ENCODE results near the gene CFAP97. TPM values are rescaled to one million over a fixed set of nuclear protein-coding genes. Genes with fewer than 3 reads are reported as not detected.

CFAP97 gene
- polyA plus RNA-seq, 1 donor (not counting 4 experiments of a cell fraction or from before 2014, with no cell fraction given) = 24.9 TPM

DNA sequence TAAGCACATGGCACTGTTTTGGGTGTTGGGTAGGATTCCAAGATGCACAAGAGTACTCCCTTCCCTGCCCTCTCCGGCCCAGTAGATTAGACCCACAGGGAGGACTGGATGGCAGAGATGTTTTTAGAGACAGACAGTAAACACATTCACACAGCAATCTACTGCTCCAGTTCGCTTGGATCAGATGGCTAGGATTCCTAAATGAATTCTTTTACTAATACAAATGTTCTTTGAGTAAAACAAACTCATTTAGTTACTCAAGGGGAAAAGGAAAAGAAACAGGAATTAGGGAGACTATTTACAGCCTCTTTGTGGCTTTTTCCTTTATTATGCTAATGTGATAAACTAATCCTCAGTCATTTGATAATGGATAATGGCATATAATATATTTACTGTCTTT is 11.5 kb upstream of the CFAP97 start:
- Histone ChIP-seq H3K4me3 (ENCODE audit: control insufficient read depth in 2 of 3, extremely low read depth in 1 of 3, insufficient read depth in 2 of 3, low read depth in 1 of 3, low read length in 3 of 3) (no peak overlapping the region), H3K79me2 (ENCODE audit: control insufficient read depth, insufficient read depth, low read length) (peaks cover 3% of the 10 kb centered on the region), H3K4me1 (ENCODE audit: control insufficient read depth, extremely low read depth, insufficient read depth, low read length) (peaks cover 9% of the 10 kb centered on the region), H3K36me3 (ENCODE audit: control insufficient read depth in 2 of 2, extremely low read depth in 1 of 2, insufficient read depth in 2 of 2, low read length in 2 of 2) (no peaks in the 10 kb centered on the region), H2AFZ (ENCODE audit: control insufficient read depth, low read length) (no peak overlapping the region), H3K4me2 (ENCODE audit: control insufficient read depth, extremely low read depth, insufficient read depth, low read depth, low read length) (no peak overlapping the region), H3K9me1 (ENCODE audit: control insufficient read depth, extremely low read depth, insufficient read depth, low read length) (no peaks in the 10 kb centered on the region), H3K27me3 (ENCODE audit: control insufficient read depth, extremely low read depth, insufficient read depth, low read length) (no peaks in the 10 kb centered on the region), H3K9ac (ENCODE audit: control insufficient read depth, extremely low read depth, insufficient read depth, low read length) (no peak overlapping the region), H4K20me1 (ENCODE audit: control insufficient read depth, extremely low read depth, insufficient read depth, low read length) (no peaks in the 10 kb centered on the region), H3K9me3 (ENCODE audit: control insufficient read depth, low read depth, low read length) (no peaks in the 10 kb centered on the region), H3K27ac (ENCODE audit: control insufficient read depth, insufficient read depth, low read length) (no peak overlapping the region)
- dilution Hi-C loops (cut with MboI; ENCODE audit: extremely low pct_ligation_motif_present, low sequenced_read_pairs) = no loop called here
- DNase-seq (ENCODE audit: low read depth, low spot score) (no peak), FAIRE-seq (no peak)
- TF ChIP-seq, protein P1, sequence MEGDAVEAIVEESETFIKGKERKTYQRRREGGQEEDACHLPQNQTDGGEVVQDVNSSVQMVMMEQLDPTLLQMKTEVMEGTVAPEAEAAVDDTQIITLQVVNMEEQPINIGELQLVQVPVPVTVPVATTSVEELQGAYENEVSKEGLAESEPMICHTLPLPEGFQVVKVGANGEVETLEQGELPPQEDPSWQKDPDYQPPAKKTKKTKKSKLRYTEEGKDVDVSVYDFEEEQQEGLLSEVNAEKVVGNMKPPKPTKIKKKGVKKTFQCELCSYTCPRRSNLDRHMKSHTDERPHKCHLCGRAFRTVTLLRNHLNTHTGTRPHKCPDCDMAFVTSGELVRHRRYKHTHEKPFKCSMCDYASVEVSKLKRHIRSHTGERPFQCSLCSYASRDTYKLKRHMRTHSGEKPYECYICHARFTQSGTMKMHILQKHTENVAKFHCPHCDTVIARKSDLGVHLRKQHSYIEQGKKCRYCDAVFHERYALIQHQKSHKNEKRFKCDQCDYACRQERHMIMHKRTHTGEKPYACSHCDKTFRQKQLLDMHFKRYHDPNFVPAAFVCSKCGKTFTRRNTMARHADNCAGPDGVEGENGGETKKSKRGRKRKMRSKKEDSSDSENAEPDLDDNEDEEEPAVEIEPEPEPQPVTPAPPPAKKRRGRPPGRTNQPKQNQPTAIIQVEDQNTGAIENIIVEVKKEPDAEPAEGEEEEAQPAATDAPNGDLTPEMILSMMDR (optimal IDR thresholded peaks at IDR 0.05 in 1 of 3, IDR thresholded peaks at IDR 0.05 in 1 of 3, conservative IDR thresholded peaks at IDR 0.05 in 1 of 3; ENCODE audit: extremely low read depth in 1 of 3, insufficient read depth in 2 of 3, low read length in 3 of 3) = no peak

DNA sequence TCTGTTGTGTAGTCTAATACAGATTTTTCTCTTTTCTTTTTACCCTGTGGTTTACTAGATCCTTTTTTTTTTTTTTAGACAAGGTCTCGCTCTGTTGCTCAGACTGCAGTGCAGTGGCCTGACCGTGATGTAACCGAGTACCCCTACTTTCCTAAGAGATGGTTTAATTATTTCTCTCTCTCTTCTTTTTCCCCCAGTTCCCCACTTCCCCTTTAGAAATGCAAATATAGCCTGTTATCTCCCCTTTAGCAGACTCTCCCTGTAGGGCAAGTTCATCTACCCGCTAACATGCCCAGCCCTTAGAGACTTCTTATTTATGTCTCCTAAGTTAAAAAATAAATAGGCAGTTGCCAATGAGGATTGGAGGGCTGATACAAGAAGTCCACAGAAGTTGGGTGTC is 10.1 kb upstream of the CFAP97 start:
- Histone ChIP-seq H3K27me3 (ENCODE audit: control insufficient read depth, extremely low read depth, insufficient read depth, low read length) (no peaks in the 10 kb centered on the region), H3K9me1 (ENCODE audit: control insufficient read depth, extremely low read depth, insufficient read depth, low read length) (no peaks in the 10 kb centered on the region), H2AFZ (ENCODE audit: control insufficient read depth, low read length) (no peak overlapping the region), H3K4me1 (ENCODE audit: control insufficient read depth, extremely low read depth, insufficient read depth, low read length) (peaks cover 11% of the 10 kb centered on the region), H3K27ac (ENCODE audit: control insufficient read depth, insufficient read depth, low read length) (no peak overlapping the region), H3K79me2 (ENCODE audit: control insufficient read depth, insufficient read depth, low read length) (peaks cover 3% of the 10 kb centered on the region), H3K4me3 (ENCODE audit: control insufficient read depth in 2 of 3, extremely low read depth in 1 of 3, insufficient read depth in 2 of 3, low read depth in 1 of 3, low read length in 3 of 3) (no peak overlapping the region), H3K36me3 (ENCODE audit: control insufficient read depth in 2 of 2, extremely low read depth in 1 of 2, insufficient read depth in 2 of 2, low read length in 2 of 2) (no peaks in the 10 kb centered on the region), H3K9me3 (ENCODE audit: control insufficient read depth, low read depth, low read length) (no peaks in the 10 kb centered on the region), H4K20me1 (ENCODE audit: control insufficient read depth, extremely low read depth, insufficient read depth, low read length) (no peaks in the 10 kb centered on the region), H3K4me2 (ENCODE audit: control insufficient read depth, extremely low read depth, insufficient read depth, low read depth, low read length) (no peak overlapping the region), H3K9ac (ENCODE audit: control insufficient read depth, extremely low read depth, insufficient read depth, low read length) (no peak overlapping the region)
- no peak for DNase-seq (ENCODE audit: low read depth, low spot score)
- FAIRE-seq = no peak
- dilution Hi-C loops (cut with MboI; ENCODE audit: extremely low pct_ligation_motif_present, low sequenced_read_pairs) = no loop called here
- TF ChIP-seq, protein P1 (optimal IDR thresholded peaks at IDR 0.05 in 1 of 3, IDR thresholded peaks at IDR 0.05 in 1 of 3, conservative IDR thresholded peaks at IDR 0.05 in 1 of 3; ENCODE audit: extremely low read depth in 1 of 3, insufficient read depth in 2 of 3, low read length in 3 of 3) = no peak
- no peak for TF ChIP-seq EZH2 (IDR thresholded peaks at IDR 0.05; ENCODE audit: low read length)

Data from keratinocyte (primary cell).